HFFc6 (cell line): Measurements from ENCODE around the gene METTL13. TPM values are rescaled to one million over a fixed set of nuclear protein-coding genes. Genes with fewer than 3 reads are reported as not detected.
A peak's percentile ranks its signal among the peaks of the same experiment; 100 is the strongest.

Experiments used
- DNase-seq: peaks from one replicate; pipeline ENCODE4 v3.0.0-alpha.2; 2018
- H3K27ac Mint-ChIP-seq: 2 replicates; pipeline ENCODE4 v1.8.0; 2020; ENCODE audit warnings: mild to moderate bottlenecking, mixed read lengths
- H3K27me3 Mint-ChIP-seq: 2 replicates; pipeline ENCODE4 v1.8.0; 2021; ENCODE audit warnings: mild to moderate bottlenecking, moderate library complexity, mixed read lengths; ENCODE audit not compliant: insufficient read depth
- H3K36me3 Mint-ChIP-seq: 2 replicates; pipeline ENCODE4 v1.8.0; 2021; ENCODE audit warnings: low read depth, mixed read lengths
- H3K4me1 Mint-ChIP-seq: 2 replicates; pipeline ENCODE4 v1.8.0; 2020; ENCODE audit warnings: low read depth, mixed read lengths
- H3K4me3 Mint-ChIP-seq: 2 replicates; pipeline ENCODE4 v1.8.0; 2020; ENCODE audit warnings: mild to moderate bottlenecking, moderate library complexity, mixed read lengths
- H3K9me3 Mint-ChIP-seq: 2 replicates; pipeline ENCODE4 v1.8.0; 2020; ENCODE audit warnings: mild to moderate bottlenecking, mixed read lengths
- CTCF ChIP-seq: fragments of 200-600 bp; sonication (generic); IDR thresholded peaks from 2 replicates; pipeline ENCODE4 v1.5.0; 2021; ENCODE audit warnings: antibody characterized with exemption, mild to moderate bottlenecking
- total RNA-seq, 6 experiments: library from RNA; stranded (reverse); fragmentation: NEBNext Ultra II Directional; extraction: Animal tissue kit (Norgen Biotek cat#: 25700); gene quantifications; 2 replicates in 1 of 6; 3 replicates in 5 of 6; pipeline ENCODE4 v1.2.3, GENCODE V29; 2021

METTL13 gene
- total RNA-seq, 6 experiments from 2014 or later = 23.4 to 31.5 (median 25.4) TPM

- Mint-ChIP-seq H3K4me3 (no peak overlapping the region), H3K9me3 (peaks cover 7% of the 10 kb centered on the region; the same call in 1 of the 2 replicates), H3K27me3 (peaks cover 7% of the 10 kb centered on the region), H3K36me3 (0 out of 2 replicates have a peak, but pooled peaks cover 5% of the 10 kb centered on the region), H3K27ac (no peak overlapping the region), H3K4me1 (peaks cover 5% of the 10 kb centered on the region)
- DNase-seq = no peak
- no peak for TF ChIP-seq CTCF
Observed at GRCh38 chr1:171835891-171836290, 54.4 kb downstream of the METTL13 start.

GRCh38 chr1:171841050-171841910 lies 59.8 kb downstream of the METTL13 start, which contains the start of gene DNM3:
Gene DNM3 (plus strand): TSS chr1:171841498. CDS start chr1:171841657, 159 bp downstream.
- Mint-ChIP-seq H3K9me3 (peaks cover 7% of the 10 kb centered on the region; the same call in 1 of the 2 replicates), H3K27ac (no peak within 1 kb of the TSS; the same call in 1 of the 2 replicates), H3K4me3 (peak within 1 kb of the TSS; percentile 83), H3K36me3 (0 out of 2 replicates have a peak, but pooled peaks cover 5% of the 10 kb centered on the region), H3K4me1 (peaks cover 16% of the 10 kb centered on the region), H3K27me3 (peaks cover 21% of the 10 kb centered on the region)
- DNase-seq = peak; percentile 18
- no peak for TF ChIP-seq CTCF

GRCh38 chr1:171841931-171842761 lies 60.7 kb downstream of the METTL13 start:
- Mint-ChIP-seq H3K36me3 (0 out of 2 replicates have a peak, but pooled peaks cover 5% of the 10 kb centered on the region), H3K4me1 (peaks cover 16% of the 10 kb centered on the region), H3K9me3 (peaks cover 7% of the 10 kb centered on the region; the same call in 1 of the 2 replicates), H3K27me3 (peaks cover 19% of the 10 kb centered on the region), H3K4me3 (peak overlapping the region; percentile 80), H3K27ac (no peak overlapping the region)
- TF ChIP-seq CTCF = no peak
- DNase-seq = no peak

- peaks cover 7% of the 10 kb centered on the region; the same call in 1 of the 2 replicates for H3K9me3 Mint-ChIP-seq
- no peak for DNase-seq
- peaks cover 24% of the 10 kb centered on the region for H3K27me3 Mint-ChIP-seq
- no peak for TF ChIP-seq CTCF
- peaks cover 16% of the 10 kb centered on the region for H3K4me1 Mint-ChIP-seq
- no peak overlapping the region for H3K27ac Mint-ChIP-seq
- 0 out of 2 replicates have a peak, but pooled peaks cover 5% of the 10 kb centered on the region for H3K36me3 Mint-ChIP-seq
- H3K4me3 Mint-ChIP-seq = no peak overlapping the region
Observed at GRCh38 chr1:171844381-171844780, 62.9 kb downstream of the METTL13 start.

- peaks cover 25% of the 10 kb centered on the region for H3K27me3 Mint-ChIP-seq
Observed at GRCh38 chr1:171845998-171846397, 64.5 kb downstream of the METTL13 start.

More at GRCh38 chr1:171845998-171846397, 64.5 kb downstream of the METTL13 start:
- no peak for TF ChIP-seq CTCF
- peaks cover 10% of the 10 kb centered on the region for H3K4me1 Mint-ChIP-seq
- no peak overlapping the region for H3K27ac Mint-ChIP-seq
- H3K4me3 Mint-ChIP-seq = no peak overlapping the region
- no peaks in the 10 kb centered on the region for H3K9me3 Mint-ChIP-seq
- H3K36me3 Mint-ChIP-seq = no peaks in the 10 kb centered on the region
- DNase-seq = no peak
